ENCODE data around the gene PPP6R2. TPM values are rescaled to one million over a fixed set of nuclear protein-coding genes. Genes with fewer than 3 reads are reported as not detected.
A peak's percentile ranks its signal among the peaks of the same experiment; 100 is the strongest.

The PPP6R2 gene
- total and polyA plus RNA-seq, 9 of the 15 experiments (the other 6 are each of a cell fraction or from before 2014, with no cell fraction given) = 0.32 to 39.8 (median 21.4) TPM

DNA sequence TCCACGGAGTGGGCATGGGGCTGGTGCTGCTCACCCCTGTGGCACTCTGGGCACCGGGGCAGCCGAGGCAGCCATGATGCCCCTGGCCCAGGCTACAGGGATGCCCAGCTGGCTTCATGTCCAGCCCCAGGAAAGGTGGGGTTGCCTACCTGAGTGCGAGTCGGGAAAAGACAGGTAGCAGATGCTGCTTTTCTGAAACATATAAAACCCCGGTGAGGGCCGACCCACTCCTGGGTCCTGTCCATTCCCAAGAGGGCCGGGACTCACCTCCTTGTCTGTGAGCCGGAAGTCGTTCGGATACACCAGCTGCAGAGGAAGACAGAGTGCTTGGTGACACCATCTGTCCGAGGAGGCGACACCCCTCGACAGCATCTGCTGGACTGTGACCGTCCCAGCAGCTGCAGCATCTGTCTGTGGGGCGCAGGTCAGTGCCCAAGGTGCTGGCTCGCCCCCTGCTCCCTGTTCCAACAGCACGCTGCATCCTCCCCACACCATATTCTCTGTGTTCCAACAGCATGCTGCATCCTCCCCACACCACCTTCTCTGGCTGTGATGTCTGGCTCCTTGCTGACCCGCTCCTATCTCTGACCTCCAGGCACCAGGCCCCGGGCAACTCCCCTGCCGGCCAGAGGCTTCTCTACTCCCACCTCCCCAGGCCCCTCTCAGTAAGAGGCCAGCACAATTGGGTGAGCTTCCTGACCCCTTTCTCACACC is 24.3 kb upstream of the PPP6R2 start (continued):
- TF ChIP-seq, protein P1, sequence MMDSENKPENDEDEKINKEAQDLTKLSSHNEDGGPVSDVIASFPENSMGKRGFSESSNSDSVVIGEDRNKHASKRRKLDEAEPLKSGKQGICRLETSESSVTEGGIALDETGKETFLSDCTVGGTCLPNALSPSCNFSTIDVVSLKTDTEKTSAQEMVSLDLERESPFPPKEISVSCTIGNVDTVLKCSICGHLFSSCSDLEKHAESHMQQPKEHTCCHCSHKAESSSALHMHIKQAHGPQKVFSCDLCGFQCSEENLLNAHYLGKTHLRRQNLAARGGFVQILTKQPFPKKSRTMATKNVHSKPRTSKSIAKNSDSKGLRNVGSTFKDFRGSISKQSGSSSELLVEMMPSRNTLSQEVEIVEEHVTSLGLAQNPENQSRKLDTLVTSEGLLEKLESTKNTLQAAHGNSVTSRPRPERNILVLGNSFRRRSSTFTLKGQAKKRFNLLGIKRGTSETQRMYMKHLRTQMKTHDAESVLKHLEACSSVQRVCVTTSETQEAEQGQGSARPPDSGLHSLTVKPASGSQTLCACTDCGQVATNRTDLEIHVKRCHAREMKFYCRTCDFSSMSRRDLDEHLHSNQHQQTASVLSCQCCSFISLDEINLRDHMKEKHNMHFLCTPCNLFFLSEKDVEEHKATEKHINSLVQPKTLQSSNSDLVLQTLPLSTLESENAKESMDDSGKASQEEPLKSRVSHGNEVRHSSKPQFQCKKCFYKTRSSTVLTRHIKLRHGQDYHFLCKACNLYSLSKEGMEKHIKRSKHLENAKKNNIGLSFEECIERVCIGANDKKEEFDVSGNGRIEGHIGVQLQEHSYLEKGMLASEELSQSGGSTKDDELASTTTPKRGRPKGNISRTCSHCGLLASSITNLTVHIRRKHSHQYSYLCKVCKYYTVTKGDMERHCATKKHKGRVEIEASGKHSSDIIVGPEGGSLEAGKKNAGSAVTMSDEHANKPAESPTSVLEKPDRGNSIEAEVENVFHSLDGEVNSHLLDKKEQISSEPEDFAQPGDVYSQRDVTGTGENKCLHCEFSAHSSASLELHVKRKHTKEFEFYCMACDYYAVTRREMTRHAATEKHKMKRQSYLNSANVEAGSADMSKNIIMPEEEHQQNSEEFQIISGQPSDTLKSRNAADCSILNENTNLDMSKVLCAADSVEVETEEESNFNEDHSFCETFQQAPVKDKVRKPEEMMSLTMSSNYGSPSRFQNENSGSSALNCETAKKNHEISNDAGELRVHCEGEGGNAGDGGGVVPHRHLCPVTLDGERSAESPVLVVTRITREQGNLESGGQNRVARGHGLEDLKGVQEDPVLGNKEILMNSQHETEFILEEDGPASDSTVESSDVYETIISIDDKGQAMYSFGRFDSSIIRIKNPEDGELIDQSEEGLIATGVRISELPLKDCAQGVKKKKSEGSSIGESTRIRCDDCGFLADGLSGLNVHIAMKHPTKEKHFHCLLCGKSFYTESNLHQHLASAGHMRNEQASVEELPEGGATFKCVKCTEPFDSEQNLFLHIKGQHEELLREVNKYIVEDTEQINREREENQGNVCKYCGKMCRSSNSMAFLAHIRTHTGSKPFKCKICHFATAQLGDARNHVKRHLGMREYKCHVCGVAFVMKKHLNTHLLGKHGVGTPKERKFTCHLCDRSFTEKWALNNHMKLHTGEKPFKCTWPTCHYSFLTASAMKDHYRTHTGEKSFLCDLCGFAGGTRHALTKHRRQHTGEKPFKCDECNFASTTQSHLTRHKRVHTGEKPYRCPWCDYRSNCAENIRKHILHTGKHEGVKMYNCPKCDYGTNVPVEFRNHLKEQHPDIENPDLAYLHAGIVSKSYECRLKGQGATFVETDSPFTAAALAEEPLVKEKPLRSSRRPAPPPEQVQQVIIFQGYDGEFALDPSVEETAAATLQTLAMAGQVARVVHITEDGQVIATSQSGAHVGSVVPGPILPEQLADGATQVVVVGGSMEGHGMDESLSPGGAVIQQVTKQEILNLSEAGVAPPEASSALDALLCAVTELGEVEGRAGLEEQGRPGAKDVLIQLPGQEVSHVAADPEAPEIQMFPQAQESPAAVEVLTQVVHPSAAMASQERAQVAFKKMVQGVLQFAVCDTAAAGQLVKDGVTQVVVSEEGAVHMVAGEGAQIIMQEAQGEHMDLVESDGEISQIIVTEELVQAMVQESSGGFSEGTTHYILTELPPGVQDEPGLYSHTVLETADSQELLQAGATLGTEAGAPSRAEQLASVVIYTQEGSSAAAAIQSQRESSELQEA (IDR thresholded peaks at IDR 0.05; ENCODE audit: low read depth) = no peak
- TF ChIP-seq ZNF212 (CRISPR knock-in tag; IDR thresholded peaks at IDR 0.05) (no peak), ZBTB7A (IDR thresholded peaks at IDR 0.05; ENCODE audit: borderline replicate concordance, control insufficient read depth, low read depth, low read length) (peak; percentile 97), MIER1 (IDR thresholded peaks at IDR 0.05; ENCODE audit: low read depth) (no peak), GABPB1 (CRISPR knock-in tag; IDR thresholded peaks at IDR 0.05) (peak; percentile 59; the same call in 1 of the 2 replicates), U2AF2 (optimal IDR thresholded peaks at IDR 0.05; ENCODE audit: low read depth, low read length) (no peak), PTBP1 (IDR thresholded peaks at IDR 0.05; ENCODE audit: low read depth, low read length) (no peak)
- TF ChIP-seq, protein P2, sequence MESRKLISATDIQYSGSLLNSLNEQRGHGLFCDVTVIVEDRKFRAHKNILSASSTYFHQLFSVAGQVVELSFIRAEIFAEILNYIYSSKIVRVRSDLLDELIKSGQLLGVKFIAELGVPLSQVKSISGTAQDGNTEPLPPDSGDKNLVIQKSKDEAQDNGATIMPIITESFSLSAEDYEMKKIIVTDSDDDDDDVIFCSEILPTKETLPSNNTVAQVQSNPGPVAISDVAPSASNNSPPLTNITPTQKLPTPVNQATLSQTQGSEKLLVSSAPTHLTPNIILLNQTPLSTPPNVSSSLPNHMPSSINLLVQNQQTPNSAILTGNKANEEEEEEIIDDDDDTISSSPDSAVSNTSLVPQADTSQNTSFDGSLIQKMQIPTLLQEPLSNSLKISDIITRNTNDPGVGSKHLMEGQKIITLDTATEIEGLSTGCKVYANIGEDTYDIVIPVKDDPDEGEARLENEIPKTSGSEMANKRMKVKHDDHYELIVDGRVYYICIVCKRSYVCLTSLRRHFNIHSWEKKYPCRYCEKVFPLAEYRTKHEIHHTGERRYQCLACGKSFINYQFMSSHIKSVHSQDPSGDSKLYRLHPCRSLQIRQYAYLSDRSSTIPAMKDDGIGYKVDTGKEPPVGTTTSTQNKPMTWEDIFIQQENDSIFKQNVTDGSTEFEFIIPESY (CRISPR knock-in tag; IDR thresholded peaks at IDR 0.05) = no peak
- TF ChIP-seq, protein P3, sequence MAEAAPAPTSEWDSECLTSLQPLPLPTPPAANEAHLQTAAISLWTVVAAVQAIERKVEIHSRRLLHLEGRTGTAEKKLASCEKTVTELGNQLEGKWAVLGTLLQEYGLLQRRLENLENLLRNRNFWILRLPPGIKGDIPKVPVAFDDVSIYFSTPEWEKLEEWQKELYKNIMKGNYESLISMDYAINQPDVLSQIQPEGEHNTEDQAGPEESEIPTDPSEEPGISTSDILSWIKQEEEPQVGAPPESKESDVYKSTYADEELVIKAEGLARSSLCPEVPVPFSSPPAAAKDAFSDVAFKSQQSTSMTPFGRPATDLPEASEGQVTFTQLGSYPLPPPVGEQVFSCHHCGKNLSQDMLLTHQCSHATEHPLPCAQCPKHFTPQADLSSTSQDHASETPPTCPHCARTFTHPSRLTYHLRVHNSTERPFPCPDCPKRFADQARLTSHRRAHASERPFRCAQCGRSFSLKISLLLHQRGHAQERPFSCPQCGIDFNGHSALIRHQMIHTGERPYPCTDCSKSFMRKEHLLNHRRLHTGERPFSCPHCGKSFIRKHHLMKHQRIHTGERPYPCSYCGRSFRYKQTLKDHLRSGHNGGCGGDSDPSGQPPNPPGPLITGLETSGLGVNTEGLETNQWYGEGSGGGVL (CRISPR knock-in tag; IDR thresholded peaks at IDR 0.05) = no peak
- TF ChIP-seq, protein P4, sequence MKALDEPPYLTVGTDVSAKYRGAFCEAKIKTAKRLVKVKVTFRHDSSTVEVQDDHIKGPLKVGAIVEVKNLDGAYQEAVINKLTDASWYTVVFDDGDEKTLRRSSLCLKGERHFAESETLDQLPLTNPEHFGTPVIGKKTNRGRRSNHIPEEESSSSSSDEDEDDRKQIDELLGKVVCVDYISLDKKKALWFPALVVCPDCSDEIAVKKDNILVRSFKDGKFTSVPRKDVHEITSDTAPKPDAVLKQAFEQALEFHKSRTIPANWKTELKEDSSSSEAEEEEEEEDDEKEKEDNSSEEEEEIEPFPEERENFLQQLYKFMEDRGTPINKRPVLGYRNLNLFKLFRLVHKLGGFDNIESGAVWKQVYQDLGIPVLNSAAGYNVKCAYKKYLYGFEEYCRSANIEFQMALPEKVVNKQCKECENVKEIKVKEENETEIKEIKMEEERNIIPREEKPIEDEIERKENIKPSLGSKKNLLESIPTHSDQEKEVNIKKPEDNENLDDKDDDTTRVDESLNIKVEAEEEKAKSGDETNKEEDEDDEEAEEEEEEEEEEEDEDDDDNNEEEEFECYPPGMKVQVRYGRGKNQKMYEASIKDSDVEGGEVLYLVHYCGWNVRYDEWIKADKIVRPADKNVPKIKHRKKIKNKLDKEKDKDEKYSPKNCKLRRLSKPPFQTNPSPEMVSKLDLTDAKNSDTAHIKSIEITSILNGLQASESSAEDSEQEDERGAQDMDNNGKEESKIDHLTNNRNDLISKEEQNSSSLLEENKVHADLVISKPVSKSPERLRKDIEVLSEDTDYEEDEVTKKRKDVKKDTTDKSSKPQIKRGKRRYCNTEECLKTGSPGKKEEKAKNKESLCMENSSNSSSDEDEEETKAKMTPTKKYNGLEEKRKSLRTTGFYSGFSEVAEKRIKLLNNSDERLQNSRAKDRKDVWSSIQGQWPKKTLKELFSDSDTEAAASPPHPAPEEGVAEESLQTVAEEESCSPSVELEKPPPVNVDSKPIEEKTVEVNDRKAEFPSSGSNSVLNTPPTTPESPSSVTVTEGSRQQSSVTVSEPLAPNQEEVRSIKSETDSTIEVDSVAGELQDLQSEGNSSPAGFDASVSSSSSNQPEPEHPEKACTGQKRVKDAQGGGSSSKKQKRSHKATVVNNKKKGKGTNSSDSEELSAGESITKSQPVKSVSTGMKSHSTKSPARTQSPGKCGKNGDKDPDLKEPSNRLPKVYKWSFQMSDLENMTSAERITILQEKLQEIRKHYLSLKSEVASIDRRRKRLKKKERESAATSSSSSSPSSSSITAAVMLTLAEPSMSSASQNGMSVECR (CRISPR knock-in tag; IDR thresholded peaks at IDR 0.05) = no peak
